ENCODE measurements around the gene GPRIN3.

The GPRIN3 gene

DNA sequence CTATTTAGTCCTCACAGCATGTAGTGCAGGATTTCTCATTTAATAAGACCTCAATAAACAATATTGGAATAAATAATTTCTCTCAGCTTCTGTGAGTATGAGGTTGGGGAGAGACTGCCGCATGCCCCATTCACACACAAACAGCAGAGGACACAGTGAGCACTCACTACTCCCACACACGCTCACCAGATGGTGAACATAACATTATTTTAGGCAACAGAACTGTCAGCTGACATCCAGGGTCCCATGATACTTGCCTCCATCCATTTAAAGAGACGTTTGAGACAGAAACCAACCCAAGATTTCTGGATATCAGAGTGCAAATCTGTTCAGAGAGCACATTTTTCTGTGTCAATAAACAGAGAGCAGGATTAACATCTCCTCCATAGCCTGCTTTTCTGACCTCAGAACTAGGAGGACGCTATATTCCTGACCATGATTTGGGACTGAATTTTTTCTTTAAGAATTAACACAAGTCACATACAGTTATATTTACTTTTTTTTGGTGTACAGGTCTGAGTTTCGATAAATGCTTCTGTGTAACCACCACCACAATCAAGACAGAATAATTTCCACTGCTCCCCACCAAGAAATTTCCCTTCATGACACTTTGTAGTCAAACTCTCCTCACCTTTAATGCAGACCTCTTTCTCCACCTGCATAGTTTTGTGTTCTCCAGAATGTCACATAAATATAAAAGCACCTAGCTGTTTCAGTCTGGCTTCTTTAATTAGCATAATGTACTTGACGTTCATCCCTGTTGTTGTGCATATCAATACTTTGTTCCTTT, 16.7 kb downstream of the GPRIN3 start:
- Histone ChIP-seq H3K4me3 (ENCODE audit: severe bottlenecking) (no peak overlapping the region), H3K27me3 (ENCODE audit: insufficient read depth, poor library complexity, severe bottlenecking) (no peaks in the 10 kb centered on the region), H3K9me3 (ENCODE audit: severe bottlenecking) (no peaks in the 10 kb centered on the region), H3K27ac (ENCODE audit: poor library complexity, severe bottlenecking) (no peak overlapping the region), H3K4me1 (ENCODE audit: insufficient read depth, poor library complexity, severe bottlenecking) (no peaks in the 10 kb centered on the region), H3K36me3 (ENCODE audit: low read depth) (no peaks in the 10 kb centered on the region)
- DNase-seq (ENCODE audit: low spot score) (no peak), ATAC-seq (ENCODE audit: low read depth) (no peak)
- TF ChIP-seq, protein P1, sequence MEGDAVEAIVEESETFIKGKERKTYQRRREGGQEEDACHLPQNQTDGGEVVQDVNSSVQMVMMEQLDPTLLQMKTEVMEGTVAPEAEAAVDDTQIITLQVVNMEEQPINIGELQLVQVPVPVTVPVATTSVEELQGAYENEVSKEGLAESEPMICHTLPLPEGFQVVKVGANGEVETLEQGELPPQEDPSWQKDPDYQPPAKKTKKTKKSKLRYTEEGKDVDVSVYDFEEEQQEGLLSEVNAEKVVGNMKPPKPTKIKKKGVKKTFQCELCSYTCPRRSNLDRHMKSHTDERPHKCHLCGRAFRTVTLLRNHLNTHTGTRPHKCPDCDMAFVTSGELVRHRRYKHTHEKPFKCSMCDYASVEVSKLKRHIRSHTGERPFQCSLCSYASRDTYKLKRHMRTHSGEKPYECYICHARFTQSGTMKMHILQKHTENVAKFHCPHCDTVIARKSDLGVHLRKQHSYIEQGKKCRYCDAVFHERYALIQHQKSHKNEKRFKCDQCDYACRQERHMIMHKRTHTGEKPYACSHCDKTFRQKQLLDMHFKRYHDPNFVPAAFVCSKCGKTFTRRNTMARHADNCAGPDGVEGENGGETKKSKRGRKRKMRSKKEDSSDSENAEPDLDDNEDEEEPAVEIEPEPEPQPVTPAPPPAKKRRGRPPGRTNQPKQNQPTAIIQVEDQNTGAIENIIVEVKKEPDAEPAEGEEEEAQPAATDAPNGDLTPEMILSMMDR (IDR thresholded peaks at IDR 0.05; ENCODE audit: poor library complexity, severe bottlenecking): no peak

DNA sequence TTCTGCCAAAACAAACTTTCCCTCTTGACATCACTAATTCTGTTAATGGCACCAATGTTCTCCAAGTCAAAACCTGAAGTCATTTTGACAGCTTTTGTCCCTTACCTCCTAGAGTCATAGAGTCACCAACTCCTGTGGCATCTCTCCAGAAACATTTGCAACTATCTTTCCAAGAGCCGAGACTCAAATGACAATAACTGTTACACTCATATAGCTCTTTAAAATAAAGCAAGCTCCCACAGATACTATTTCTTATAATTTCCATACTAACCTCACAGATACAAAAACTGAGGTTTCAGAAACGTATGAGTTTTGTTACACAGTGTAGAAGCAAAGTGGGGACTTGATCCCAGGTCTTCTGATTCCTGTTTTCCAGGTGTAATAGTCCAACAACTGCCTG, 18.3 kb downstream of the GPRIN3 start:
- Histone ChIP-seq H3K4me3 (ENCODE audit: severe bottlenecking) (no peak overlapping the region), H3K27me3 (ENCODE audit: insufficient read depth, poor library complexity, severe bottlenecking) (no peaks in the 10 kb centered on the region), H3K4me1 (ENCODE audit: insufficient read depth, poor library complexity, severe bottlenecking) (no peaks in the 10 kb centered on the region), H3K9me3 (ENCODE audit: severe bottlenecking) (no peaks in the 10 kb centered on the region), H3K36me3 (ENCODE audit: low read depth) (no peaks in the 10 kb centered on the region), H3K27ac (ENCODE audit: poor library complexity, severe bottlenecking) (no peak overlapping the region)
- DNase-seq (ENCODE audit: low spot score): no peak
- ATAC-seq (ENCODE audit: low read depth): no peak
- TF ChIP-seq, protein P1 (IDR thresholded peaks at IDR 0.05; ENCODE audit: poor library complexity, severe bottlenecking): no peak

DNA sequence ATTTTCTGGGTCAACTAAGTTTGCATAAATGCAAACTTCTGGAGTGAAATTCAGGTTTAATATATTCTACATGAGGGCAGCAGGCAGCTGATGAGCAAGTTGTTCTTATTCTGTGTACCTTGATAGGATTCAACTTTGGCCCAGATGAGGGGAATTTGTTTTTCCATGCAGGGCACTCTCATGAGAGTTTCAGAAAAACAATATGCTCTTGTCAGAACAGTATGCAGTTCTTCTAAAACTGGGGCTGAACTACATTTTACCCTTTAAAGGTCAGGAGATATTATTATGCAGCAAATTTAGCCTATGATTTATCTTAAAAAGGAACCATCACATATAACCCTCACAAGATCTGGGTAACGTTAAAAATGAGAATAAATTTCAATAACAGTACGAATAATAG, 19.2 kb downstream of the GPRIN3 start:
- H3K4me1 ChIP-seq (ENCODE audit: insufficient read depth, poor library complexity, severe bottlenecking): no peaks in the 10 kb centered on the region
- no peaks in the 10 kb centered on the region for H3K27me3 ChIP-seq (ENCODE audit: insufficient read depth, poor library complexity, severe bottlenecking)
- H3K4me3 ChIP-seq (ENCODE audit: severe bottlenecking): no peak overlapping the region
- DNase-seq (ENCODE audit: low spot score) (no peak), ATAC-seq (ENCODE audit: low read depth) (no peak)
- no peaks in the 10 kb centered on the region for H3K36me3 ChIP-seq (ENCODE audit: low read depth)
- TF ChIP-seq, protein P1 (IDR thresholded peaks at IDR 0.05; ENCODE audit: poor library complexity, severe bottlenecking): no peak
- no peak overlapping the region for H3K27ac ChIP-seq (ENCODE audit: poor library complexity, severe bottlenecking)
- no peaks in the 10 kb centered on the region for H3K9me3 ChIP-seq (ENCODE audit: severe bottlenecking)

DNA sequence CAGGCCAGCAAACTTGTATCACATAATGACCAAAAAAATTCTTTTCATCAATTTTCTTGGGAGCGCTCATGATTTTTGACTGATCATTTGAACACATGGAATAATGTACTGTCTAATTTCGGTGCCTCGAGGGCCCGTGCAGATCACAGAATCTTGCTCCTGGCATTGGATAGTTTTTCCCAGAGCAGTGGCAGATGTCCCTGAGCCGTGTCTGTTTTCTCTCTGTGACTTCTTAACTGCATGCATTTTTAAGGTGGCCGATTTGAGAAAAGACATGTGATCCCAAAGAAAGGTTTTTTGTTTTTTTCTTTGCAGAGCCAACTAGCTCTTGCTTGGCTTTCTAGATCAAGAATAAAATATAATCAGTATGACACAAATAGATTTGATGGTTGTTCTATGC, 19.7 kb downstream of the GPRIN3 start:
- no peak overlapping the region for H3K4me3 ChIP-seq (ENCODE audit: severe bottlenecking)
- TF ChIP-seq, protein P1 (IDR thresholded peaks at IDR 0.05; ENCODE audit: poor library complexity, severe bottlenecking): no peak
- no peaks in the 10 kb centered on the region for H3K36me3 ChIP-seq (ENCODE audit: low read depth)
- peaks cover 2% of the 10 kb centered on the region for H3K4me1 ChIP-seq (ENCODE audit: insufficient read depth, poor library complexity, severe bottlenecking)
- no peaks in the 10 kb centered on the region for H3K27me3 ChIP-seq (ENCODE audit: insufficient read depth, poor library complexity, severe bottlenecking)
- H3K9me3 ChIP-seq (ENCODE audit: severe bottlenecking): no peaks in the 10 kb centered on the region
- no peak overlapping the region for H3K27ac ChIP-seq (ENCODE audit: poor library complexity, severe bottlenecking)
- ATAC-seq (ENCODE audit: low read depth) (no peak), DNase-seq (ENCODE audit: low spot score) (no peak)

DNA sequence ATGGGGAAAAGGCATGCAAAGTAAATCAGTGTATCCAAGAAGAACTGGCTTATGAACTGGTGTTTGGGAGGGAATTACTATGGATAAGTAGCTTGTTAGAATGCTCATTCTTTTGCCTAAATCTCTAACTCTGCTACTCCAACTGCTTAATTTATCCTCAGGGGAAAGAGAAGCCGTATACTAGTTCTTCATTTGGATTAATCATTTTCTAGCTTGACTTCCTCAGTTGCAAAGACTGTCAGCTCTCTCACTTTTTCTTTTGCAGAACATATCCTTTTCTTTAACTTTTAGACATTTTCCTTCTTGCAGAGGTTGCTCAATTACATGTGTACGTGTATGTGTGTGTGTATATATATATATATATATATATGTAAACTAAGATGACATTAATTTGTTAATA, 21.9 kb downstream of the GPRIN3 start:
- peaks cover 3% of the 10 kb centered on the region for H3K4me1 ChIP-seq (ENCODE audit: insufficient read depth, poor library complexity, severe bottlenecking)
- no peaks in the 10 kb centered on the region for H3K36me3 ChIP-seq (ENCODE audit: low read depth)
- ATAC-seq (ENCODE audit: low read depth) (no peak), DNase-seq (ENCODE audit: low spot score) (no peak)
- H3K4me3 ChIP-seq (ENCODE audit: severe bottlenecking): no peak overlapping the region
- no peaks in the 10 kb centered on the region for H3K9me3 ChIP-seq (ENCODE audit: severe bottlenecking)
- H3K27ac ChIP-seq (ENCODE audit: poor library complexity, severe bottlenecking): no peak overlapping the region
- no peaks in the 10 kb centered on the region for H3K27me3 ChIP-seq (ENCODE audit: insufficient read depth, poor library complexity, severe bottlenecking)
- TF ChIP-seq, protein P1 (IDR thresholded peaks at IDR 0.05; ENCODE audit: poor library complexity, severe bottlenecking): no peak

Data from RWPE2 (cell line).